Measurements from ENCODE around the gene PSPC1.

DNA sequence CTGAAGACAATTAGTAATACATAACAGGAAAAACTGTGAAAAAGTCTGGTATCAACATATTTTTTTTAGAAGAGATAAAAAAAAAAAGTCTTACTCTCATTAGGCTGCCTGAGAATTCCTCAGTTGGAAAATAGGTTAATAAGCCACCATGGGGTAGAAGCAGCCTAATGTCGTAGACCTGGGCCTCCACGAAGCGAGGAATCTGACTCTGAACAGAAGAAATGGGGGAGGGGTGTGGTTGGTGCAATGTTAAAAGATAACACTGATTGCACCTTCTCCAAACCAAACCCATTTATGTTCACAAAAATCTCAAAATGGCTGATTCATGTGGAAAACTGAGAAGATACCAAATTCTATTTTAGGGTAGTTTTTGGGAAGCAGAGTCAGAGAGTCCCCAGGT is 86.9 kb downstream of the PSPC1 start:
- TF ChIP-seq, protein P1, sequence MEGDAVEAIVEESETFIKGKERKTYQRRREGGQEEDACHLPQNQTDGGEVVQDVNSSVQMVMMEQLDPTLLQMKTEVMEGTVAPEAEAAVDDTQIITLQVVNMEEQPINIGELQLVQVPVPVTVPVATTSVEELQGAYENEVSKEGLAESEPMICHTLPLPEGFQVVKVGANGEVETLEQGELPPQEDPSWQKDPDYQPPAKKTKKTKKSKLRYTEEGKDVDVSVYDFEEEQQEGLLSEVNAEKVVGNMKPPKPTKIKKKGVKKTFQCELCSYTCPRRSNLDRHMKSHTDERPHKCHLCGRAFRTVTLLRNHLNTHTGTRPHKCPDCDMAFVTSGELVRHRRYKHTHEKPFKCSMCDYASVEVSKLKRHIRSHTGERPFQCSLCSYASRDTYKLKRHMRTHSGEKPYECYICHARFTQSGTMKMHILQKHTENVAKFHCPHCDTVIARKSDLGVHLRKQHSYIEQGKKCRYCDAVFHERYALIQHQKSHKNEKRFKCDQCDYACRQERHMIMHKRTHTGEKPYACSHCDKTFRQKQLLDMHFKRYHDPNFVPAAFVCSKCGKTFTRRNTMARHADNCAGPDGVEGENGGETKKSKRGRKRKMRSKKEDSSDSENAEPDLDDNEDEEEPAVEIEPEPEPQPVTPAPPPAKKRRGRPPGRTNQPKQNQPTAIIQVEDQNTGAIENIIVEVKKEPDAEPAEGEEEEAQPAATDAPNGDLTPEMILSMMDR (IDR thresholded peaks at IDR 0.05), result no peak
- TF ChIP-seq POLR2A (IDR thresholded peaks at IDR 0.05), result no peak
